Suprapubic skin (tissue), 4 donors: ENCODE data around the gene IQSEC1. TPM values are rescaled to one million over a fixed set of nuclear protein-coding genes. Genes with fewer than 3 reads are reported as not detected.

ENCODE experiments used
- DNase-seq, 2 donors: peaks; one replicate each; pipeline ENCODE4 v3.0.0-alpha.2; 2019; ENCODE audit warnings: low spot score in 2 of 2
- H3K27ac ChIP-seq: fragments of 200-600 bp; sonication (generic); one replicate; pipeline ENCODE4 v1.5.1; 2019
- H3K27me3 ChIP-seq: fragments of 200-600 bp; sonication (generic); one replicate; pipeline ENCODE4 v1.5.1; 2019
- H3K36me3 ChIP-seq: fragments of 200-600 bp; sonication (generic); one replicate; pipeline ENCODE4 v1.5.1; 2019
- H3K4me1 ChIP-seq: fragments of 200-600 bp; sonication (generic); one replicate; pipeline ENCODE4 v1.5.1; 2019
- H3K4me3 ChIP-seq: fragments of 200-600 bp; sonication (generic); one replicate; pipeline ENCODE4 v1.5.1; 2019; ENCODE audit warnings: mild to moderate bottlenecking
- H3K9me3 ChIP-seq: fragments of 200-600 bp; sonication (generic); one replicate; pipeline ENCODE4 v1.5.1; 2019
- EP300 ChIP-seq: sonication (generic); formaldehyde crosslinking; IDR thresholded peaks from one replicate; pipeline ENCODE4 v1.6.1; 2017; ENCODE audit warnings: antibody characterized with exemption
- POLR2A ChIP-seq, 2 donors: fragments of 450-650 bp; IDR thresholded peaks; one replicate each; pipeline ENCODE4 v1.6.1; 2017; ENCODE audit warnings: antibody characterized with exemption in 2 of 2, mild to moderate bottlenecking in 2 of 2, moderate library complexity in 2 of 2
- POLR2AphosphoS5 ChIP-seq, 3 donors: sonication (generic); formaldehyde crosslinking; IDR thresholded peaks; one replicate each; pipeline ENCODE4 v1.6.1; 2017; ENCODE audit warnings: antibody characterized with exemption in 3 of 3
- WGBS: methylation state at CpG from one replicate; pipeline ENCODE4 v1.1.5; 2018; 5-methylcytosine and 5-hydroxymethylcytosine counted together
- total RNA-seq, 4 donors: library from RNA; depleted of rRNA; stranded (reverse); fragments of >200 nt; gene quantifications; one replicate each; pipeline ENCODE4 v1.1.0, GENCODE V29; 2016
- TF ChIP-seq, protein P1 (sequence below), 2 donors: fragments of 200-600 bp in 1 of 2; fragments of 450-650 bp in 1 of 2; sonication (generic) in 1 of 2; IDR thresholded peaks; one replicate each; pipeline ENCODE4 v1.5.1; 2016 to 2019; ENCODE audit warnings: antibody characterized with exemption in 2 of 2, mild to moderate bottlenecking in 1 of 2, moderate library complexity in 1 of 2

Gene IQSEC1
- total RNA-seq, 4 donors from 2014 or later: 26.7 to 52.4 (median 35.5) TPM

DNA sequence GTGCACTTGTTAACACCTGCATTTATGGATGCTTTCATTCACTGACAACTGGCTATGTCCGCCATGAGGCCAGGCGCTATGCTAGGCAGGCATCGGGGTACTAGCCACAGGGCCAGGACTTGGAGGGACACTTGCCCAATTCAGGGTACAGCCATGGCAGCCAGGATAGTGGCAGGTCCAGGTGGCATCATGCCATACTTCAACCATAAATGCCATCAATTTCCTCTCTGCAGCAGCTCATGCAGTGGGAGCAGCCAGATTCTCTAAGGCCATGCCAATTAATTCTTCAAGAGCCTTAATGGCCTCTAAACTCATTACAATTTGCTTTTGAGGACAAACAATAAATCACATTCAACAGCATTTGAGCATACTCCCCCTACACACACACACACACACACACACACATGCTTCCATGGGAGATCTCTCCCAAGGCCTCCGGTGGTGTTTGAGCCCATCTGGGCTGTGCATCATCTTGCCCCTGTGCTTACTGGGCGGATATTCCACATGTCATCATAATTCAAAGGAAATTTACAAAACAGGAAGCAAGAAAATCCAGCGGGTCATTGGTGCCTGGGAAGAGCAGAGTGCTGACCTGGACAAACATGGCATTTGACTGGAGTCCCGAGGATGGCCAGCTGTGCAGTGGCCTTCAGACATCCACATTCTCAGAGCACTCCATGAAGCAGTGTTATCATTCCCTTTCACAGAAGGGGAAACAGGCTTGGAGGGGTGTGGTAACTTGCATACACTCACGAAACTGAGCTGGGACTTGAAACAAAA is 109.1 kb downstream of the IQSEC1 start:
- 25% methylated on average over 6 of the region's 8 CpGs for WGBS
- no peak overlapping the region for H3K4me3 ChIP-seq
- no peaks in the 10 kb centered on the region for H3K36me3 ChIP-seq
- peaks cover 88% of the 10 kb centered on the region for H3K4me1 ChIP-seq
- peak in 1 of 2 donors; percentile 53 for DNase-seq
- no peak for TF ChIP-seq POLR2AphosphoS5 (IDR thresholded peaks at IDR 0.05)
- TF ChIP-seq POLR2A (IDR thresholded peaks at IDR 0.05): no peak
- no peak for TF ChIP-seq EP300
- TF ChIP-seq, protein P1, sequence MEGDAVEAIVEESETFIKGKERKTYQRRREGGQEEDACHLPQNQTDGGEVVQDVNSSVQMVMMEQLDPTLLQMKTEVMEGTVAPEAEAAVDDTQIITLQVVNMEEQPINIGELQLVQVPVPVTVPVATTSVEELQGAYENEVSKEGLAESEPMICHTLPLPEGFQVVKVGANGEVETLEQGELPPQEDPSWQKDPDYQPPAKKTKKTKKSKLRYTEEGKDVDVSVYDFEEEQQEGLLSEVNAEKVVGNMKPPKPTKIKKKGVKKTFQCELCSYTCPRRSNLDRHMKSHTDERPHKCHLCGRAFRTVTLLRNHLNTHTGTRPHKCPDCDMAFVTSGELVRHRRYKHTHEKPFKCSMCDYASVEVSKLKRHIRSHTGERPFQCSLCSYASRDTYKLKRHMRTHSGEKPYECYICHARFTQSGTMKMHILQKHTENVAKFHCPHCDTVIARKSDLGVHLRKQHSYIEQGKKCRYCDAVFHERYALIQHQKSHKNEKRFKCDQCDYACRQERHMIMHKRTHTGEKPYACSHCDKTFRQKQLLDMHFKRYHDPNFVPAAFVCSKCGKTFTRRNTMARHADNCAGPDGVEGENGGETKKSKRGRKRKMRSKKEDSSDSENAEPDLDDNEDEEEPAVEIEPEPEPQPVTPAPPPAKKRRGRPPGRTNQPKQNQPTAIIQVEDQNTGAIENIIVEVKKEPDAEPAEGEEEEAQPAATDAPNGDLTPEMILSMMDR (IDR thresholded peaks at IDR 0.05): no peak
- H3K27me3 ChIP-seq: no peaks in the 10 kb centered on the region
- H3K9me3 ChIP-seq: no peaks in the 10 kb centered on the region
- H3K27ac ChIP-seq: no peak overlapping the region

DNA sequence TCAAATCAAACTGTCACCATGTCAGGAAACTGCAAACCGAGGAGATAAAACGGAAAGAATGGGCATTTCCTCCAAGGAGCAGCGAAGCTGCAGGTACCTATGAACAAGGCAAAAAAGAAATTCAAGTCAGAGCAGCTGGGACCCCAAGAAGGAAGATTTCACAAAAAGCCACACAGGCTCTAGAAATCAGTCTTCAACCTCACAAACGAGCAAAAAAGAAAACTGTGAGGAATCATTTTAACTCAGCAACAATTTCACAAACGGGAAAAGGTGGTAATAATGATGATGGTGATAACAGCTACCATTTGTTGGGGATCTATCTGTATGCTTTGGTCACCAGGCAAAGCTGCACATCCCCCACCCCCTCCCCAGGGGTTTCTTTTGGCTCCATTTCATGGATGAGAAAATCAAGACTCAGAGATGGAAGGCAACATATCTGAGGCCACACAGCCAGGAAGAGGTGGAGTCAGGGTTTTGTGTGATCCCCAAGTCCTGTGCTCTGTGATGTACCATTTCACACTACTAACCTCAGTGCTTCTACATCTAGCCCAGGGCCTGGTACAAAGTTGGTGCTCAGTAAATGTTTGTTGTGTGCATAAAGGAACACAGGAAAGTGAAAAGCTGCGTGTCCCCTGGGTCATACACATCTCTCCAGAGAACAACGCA is 109.9 kb downstream of the IQSEC1 start:
- TF ChIP-seq, protein P1 (IDR thresholded peaks at IDR 0.05): no peak
- no peak for TF ChIP-seq EP300
- no peak for TF ChIP-seq POLR2AphosphoS5 (IDR thresholded peaks at IDR 0.05)
- no peak for TF ChIP-seq POLR2A (IDR thresholded peaks at IDR 0.05)
- no peak overlapping the region for H3K27ac ChIP-seq
- no peaks in the 10 kb centered on the region for H3K27me3 ChIP-seq
- whole genome bisulfite sequencing: 57% methylated on average over 7 of the region's 7 CpGs
- peaks cover 93% of the 10 kb centered on the region for H3K4me1 ChIP-seq
- H3K9me3 ChIP-seq: no peaks in the 10 kb centered on the region
- no peak overlapping the region for H3K4me3 ChIP-seq
- DNase-seq: no peak
- H3K36me3 ChIP-seq: no peaks in the 10 kb centered on the region

DNA sequence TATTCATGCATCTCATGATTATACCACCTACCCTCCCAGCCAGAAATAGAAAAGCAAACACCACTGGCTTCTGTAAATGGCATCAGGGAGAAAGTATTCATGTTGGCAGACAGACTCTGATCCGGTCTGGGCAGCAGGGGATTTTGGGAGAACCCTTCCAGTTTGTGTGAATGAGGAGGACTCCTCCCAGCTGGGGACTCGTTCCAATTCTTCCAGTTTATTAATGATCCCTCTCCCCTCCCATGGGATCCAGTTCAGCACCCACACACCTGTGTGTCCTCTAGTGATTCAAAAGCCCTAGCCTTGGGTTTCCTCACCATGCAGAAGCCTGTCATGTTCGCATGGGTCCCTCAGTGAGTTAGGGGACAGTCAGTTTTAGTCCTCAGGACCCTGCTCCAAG is 110.9 kb downstream of the IQSEC1 start:
- Histone ChIP-seq H3K4me3 (no peak overlapping the region), H3K4me1 (peaks cover 98% of the 10 kb centered on the region), H3K9me3 (no peaks in the 10 kb centered on the region), H3K27me3 (no peaks in the 10 kb centered on the region), H3K27ac (no peak overlapping the region), H3K36me3 (no peaks in the 10 kb centered on the region)
- WGBS: 44% methylated on average over 3 of the region's 3 CpGs
- TF ChIP-seq POLR2A (IDR thresholded peaks at IDR 0.05) (no peak), POLR2AphosphoS5 (IDR thresholded peaks at IDR 0.05) (no peak), EP300 (no peak)
- TF ChIP-seq, protein P1 (IDR thresholded peaks at IDR 0.05): no peak
- no peak for DNase-seq

DNA sequence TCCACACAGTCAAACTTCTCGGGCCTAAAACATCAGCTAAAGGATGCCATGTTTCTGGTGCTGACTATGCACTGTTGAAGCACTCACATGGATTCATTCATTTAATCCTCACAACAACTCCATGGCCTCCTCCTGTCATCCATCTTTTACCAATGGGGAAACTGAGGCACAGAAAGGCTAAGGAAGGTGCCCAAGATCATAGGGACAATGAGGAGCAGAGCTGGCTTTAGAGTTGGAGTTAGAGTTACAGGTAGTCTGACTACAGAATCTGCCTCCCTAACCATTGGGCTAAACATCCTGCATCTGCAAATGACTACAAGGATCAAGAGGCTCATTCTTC is 111.6 kb downstream of the IQSEC1 start:
- no peak overlapping the region for H3K27ac ChIP-seq
- no peaks in the 10 kb centered on the region for H3K9me3 ChIP-seq
- DNase-seq: no peak
- H3K36me3 ChIP-seq: no peaks in the 10 kb centered on the region
- 90% methylated on average over 1 of the region's 1 CpG for WGBS
- peaks cover 98% of the 10 kb centered on the region for H3K4me1 ChIP-seq
- no peaks in the 10 kb centered on the region for H3K27me3 ChIP-seq
- no peak overlapping the region for H3K4me3 ChIP-seq
- TF ChIP-seq POLR2AphosphoS5 (IDR thresholded peaks at IDR 0.05) (no peak), POLR2A (IDR thresholded peaks at IDR 0.05) (no peak), EP300 (no peak)

DNA sequence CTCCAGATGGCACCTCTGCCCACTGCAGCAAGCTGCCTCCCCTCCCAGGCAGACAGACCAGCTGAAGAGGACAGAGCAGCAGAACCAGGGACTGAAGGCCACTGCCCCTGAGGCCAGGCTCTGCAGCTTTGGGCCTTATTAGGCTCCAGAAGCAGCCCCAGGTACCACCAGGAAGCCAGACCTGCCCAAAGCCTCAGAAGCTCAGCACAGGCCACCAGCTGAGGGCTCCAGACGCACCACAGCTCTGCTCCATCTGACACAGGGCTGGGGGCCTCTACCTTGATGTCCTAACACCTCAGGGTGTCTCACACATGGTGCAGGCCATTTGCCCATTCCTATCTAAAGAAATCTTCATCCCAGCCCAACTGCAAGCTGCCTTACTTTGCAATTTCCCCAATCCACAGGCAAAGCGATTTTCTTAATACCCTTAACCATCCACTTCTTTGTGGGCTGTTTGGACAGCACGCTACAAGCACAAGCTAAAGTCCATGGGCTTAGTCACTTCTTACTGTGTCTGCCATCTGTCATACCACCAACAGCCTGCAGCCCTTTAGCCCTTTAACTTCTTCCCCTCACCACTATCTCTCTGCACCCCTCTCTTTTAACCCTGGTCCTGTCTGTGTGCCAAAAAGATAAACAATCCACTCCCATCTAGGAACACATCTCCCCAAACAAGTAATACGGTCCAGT is 112.1 kb downstream of the IQSEC1 start:
- 84% methylated on average over 4 of the region's 4 CpGs for WGBS

More for the DNA sequence above, 112.1 kb downstream of the IQSEC1 start:
- no peak overlapping the region for H3K4me3 ChIP-seq
- no peak overlapping the region for H3K27ac ChIP-seq
- TF ChIP-seq EP300 (no peak), POLR2AphosphoS5 (IDR thresholded peaks at IDR 0.05) (no peak), POLR2A (IDR thresholded peaks at IDR 0.05) (no peak)
- TF ChIP-seq, protein P1 (IDR thresholded peaks at IDR 0.05): no peak
- peaks cover 98% of the 10 kb centered on the region for H3K4me1 ChIP-seq
- H3K9me3 ChIP-seq: no peaks in the 10 kb centered on the region
- no peak for DNase-seq
- H3K36me3 ChIP-seq: no peaks in the 10 kb centered on the region
- no peaks in the 10 kb centered on the region for H3K27me3 ChIP-seq
